AG09309 (cell line): ENCODE results near the gene CLEC16A.
A peak's percentile ranks its signal among the peaks of the same experiment; 100 is the strongest.

Experiments
- DNase-seq: peaks from one replicate; pipeline ENCODE4 v3.0.0-alpha.2; 2010; ENCODE audit warnings: low read depth
- H3K4me3 ChIP-seq: 2 replicates; pipeline ENCODE4 v1.5.1; 2011; ENCODE audit warnings: mild to moderate bottlenecking, low read depth, low read length, moderate library complexity; ENCODE audit not compliant: control insufficient read depth
- CTCF ChIP-seq: IDR thresholded peaks from 2 replicates; pipeline ENCODE4 v1.5.1; 2011; ENCODE audit warnings: mild to moderate bottlenecking, low read depth, low read length, inconsistent platforms; ENCODE audit not compliant: insufficient read depth, control insufficient read depth; ENCODE audit errors: missing control alignments

CLEC16A gene

GRCh38 chr16:11042191-11042590 is 97.8 kb downstream of the CLEC16A start:
- no peak for DNase-seq
- H3K4me3 ChIP-seq = no peak overlapping the region
- TF ChIP-seq CTCF = no peak

- TF ChIP-seq CTCF = no peak
- no peak overlapping the region for H3K4me3 ChIP-seq
- DNase-seq = no peak
Measured at GRCh38 chr16:11045441-11045840, 101.1 kb downstream of the CLEC16A start.

GRCh38 chr16:11045846-11046245 is 101.5 kb downstream of the CLEC16A start:
- H3K4me3 ChIP-seq = no peak overlapping the region
- no peak for TF ChIP-seq CTCF
- no peak for DNase-seq

- H3K4me3 ChIP-seq = no peak overlapping the region
- DNase-seq = no peak
- no peak for TF ChIP-seq CTCF
Measured at GRCh38 chr16:11046382-11046931, 102.1 kb downstream of the CLEC16A start.

- TF ChIP-seq CTCF = no peak
- peak; percentile 82 for DNase-seq
- H3K4me3 ChIP-seq = no peak overlapping the region
Measured at GRCh38 chr16:11047057-11047456, 102.7 kb downstream of the CLEC16A start.

GRCh38 chr16:11047939-11048800 is 103.8 kb downstream of the CLEC16A start:
- DNase-seq = no peak
- TF ChIP-seq CTCF = no peak
- no peak overlapping the region for H3K4me3 ChIP-seq
